CD1c-positive myeloid dendritic cell (primary cell): ENCODE results near the gene GABRB1.

Source experiments
- DNase-seq: peaks from one replicate; pipeline ENCODE4 v3.0.0-alpha.2; 2016; ENCODE audit errors: extremely low spot score

GABRB1 gene

GRCh38 chr4:47383829-47384427 is 352.6 kb downstream of the GABRB1 start:
- peak; percentile 59 for DNase-seq

GRCh38 chr4:47386146-47386545 is 354.8 kb downstream of the GABRB1 start:
- no peak for DNase-seq

- no peak for DNase-seq
Measured at GRCh38 chr4:47386561-47387235, 355.3 kb downstream of the GABRB1 start.

- DNase-seq, result no peak
Measured at GRCh38 chr4:47390428-47391125, 359.2 kb downstream of the GABRB1 start.

- DNase-seq, result no peak
Measured at GRCh38 chr4:47391256-47391655, 359.9 kb downstream of the GABRB1 start.

- no peak for DNase-seq
Measured at GRCh38 chr4:47406408-47406807, 375.0 kb downstream of the GABRB1 start.

GRCh38 chr4:47410271-47410670 is 378.9 kb downstream of the GABRB1 start:
- DNase-seq, result no peak

- no peak for DNase-seq
Measured at GRCh38 chr4:47413521-47413920, 382.2 kb downstream of the GABRB1 start.

- DNase-seq, result no peak
Measured at GRCh38 chr4:47415719-47416118, 384.4 kb downstream of the GABRB1 start.

GRCh38 chr4:47418147-47418546 is 386.8 kb downstream of the GABRB1 start:
- DNase-seq, result no peak

- no peak for DNase-seq
Measured at GRCh38 chr4:47419296-47419695, 387.9 kb downstream of the GABRB1 start.

- DNase-seq, result no peak
Measured at GRCh38 chr4:47425628-47426027, 394.3 kb downstream of the GABRB1 start.

GRCh38 chr4:47427935-47428334 is 396.6 kb downstream of the GABRB1 start:
- no peak for DNase-seq

GRCh38 chr4:47432749-47433148 is 401.4 kb downstream of the GABRB1 start:
- DNase-seq, result no peak

GRCh38 chr4:47434931-47435330 is 403.6 kb downstream of the GABRB1 start:
- DNase-seq, result no peak

GRCh38 chr4:47442980-47443379 is 411.6 kb downstream of the GABRB1 start:
- DNase-seq, result peak; percentile 72

GRCh38 chr4:47444031-47444430 is 412.7 kb downstream of the GABRB1 start:
- no peak for DNase-seq

- no peak for DNase-seq
Measured at GRCh38 chr4:47451657-47452056, 420.3 kb downstream of the GABRB1 start.

GRCh38 chr4:47462799-47463234 is 431.4 kb downstream of the GABRB1 start:
- no peak for DNase-seq

GRCh38 chr4:47463235-47463956 is 432.0 kb downstream of the GABRB1 start, which contains the start of gene COMMD8:
Gene COMMD8 (minus strand): TSS chr4:47463702. CDS start chr4:47463651, 51 bp downstream.
- peak; percentile 100 for DNase-seq

- peak; percentile 13 for DNase-seq
Measured at GRCh38 chr4:47465004-47465403, 433.6 kb downstream of the GABRB1 start.
